GM21619 (cell line): ENCODE data around the gene NDUFAF3.

Source experiments
- ATAC-seq: cut with Tn5 transposase; IDR thresholded peaks from one replicate; pipeline ENCODE4 v1.9.1; 2021; ENCODE audit not compliant: unreplicated experiment

Gene NDUFAF3, protein sequence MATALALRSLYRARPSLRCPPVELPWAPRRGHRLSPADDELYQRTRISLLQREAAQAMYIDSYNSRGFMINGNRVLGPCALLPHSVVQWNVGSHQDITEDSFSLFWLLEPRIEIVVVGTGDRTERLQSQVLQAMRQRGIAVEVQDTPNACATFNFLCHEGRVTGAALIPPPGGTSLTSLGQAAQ

DNA sequence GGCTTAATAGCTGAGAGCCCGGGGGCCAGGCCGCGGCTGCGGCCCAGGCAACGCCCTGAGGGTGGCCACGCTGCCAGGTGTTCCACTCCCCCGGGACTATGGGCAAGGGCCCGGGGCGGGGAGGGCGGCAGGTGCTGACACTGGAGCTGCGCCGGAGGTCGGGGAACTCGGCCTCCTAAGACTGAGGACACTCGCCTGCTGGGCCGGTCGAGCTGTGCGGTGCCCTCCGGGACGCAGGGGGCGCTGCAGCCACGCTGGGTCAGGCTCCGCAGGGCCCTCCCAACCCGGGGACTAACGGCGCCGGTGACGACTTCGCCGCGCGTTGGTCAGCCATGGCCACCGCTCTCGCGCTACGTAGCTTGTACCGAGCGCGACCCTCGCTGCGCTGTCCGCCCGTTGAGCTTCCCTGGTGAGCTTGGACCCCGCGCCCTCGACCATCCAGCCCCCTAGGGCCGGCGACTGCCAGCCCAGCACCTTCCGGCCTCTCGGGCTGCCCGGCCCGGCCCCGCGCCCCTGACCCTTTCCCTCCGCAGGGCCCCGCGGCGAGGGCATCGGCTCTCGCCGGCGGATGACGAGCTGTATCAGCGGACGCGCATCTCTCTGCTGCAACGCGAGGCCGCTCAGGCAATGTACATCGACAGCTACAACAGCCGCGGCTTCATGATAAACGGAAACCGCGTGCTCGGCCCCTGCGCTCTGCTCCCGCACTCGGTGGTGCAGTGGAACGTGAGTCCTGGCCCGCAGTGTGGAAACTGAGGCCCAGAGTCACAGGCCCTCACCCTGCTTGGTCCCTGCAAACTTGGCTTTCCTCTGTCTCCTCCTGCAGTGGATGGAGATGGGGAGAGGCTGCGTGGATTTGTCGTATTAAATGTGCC lies at the start of gene NDUFAF3:
NDUFAF3 (plus strand) TSS at position 309 of the 875 bp plus-strand sequence; CDS start at position 333, 24 bp downstream.
- ATAC-seq: peak; percentile 54

DNA sequence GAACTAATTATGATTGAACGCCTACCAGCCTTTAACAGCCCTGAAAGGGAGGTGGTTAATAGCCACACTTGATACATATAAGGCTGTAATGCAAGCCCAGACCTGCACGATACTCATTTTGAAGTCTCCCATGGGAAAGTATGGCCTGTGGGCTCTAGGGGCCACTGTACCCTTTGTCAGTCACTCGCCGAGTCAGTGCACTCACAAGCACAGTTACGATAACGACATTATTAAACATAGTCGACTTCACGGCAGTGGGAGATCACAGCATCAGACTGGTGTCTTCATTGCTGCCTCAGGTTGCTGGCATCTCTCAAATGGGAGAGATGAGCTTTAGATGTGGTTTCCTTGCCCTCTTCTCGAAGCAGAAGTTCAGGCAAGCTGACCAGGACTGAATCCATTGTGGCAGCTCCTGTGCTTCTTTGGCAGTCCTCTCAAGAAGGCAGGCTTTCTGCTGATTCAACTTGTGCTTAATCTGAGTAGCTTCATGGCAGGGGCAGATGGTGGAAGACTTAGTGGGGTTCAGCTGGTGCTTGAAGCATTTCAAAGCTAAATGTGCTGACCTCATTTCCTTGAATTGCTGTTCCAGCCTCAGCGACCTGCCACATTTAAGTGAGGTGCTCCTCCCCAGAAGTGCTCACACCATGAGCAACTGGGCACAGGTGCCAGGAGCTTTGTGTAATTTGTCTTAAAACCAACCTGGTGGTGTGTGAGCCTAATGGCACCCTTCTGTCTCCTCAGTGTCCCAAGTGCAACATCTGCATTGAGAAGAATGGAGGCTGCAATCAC lies 47.7 kb upstream of the NDUFAF3 start:
- no peak for ATAC-seq

DNA sequence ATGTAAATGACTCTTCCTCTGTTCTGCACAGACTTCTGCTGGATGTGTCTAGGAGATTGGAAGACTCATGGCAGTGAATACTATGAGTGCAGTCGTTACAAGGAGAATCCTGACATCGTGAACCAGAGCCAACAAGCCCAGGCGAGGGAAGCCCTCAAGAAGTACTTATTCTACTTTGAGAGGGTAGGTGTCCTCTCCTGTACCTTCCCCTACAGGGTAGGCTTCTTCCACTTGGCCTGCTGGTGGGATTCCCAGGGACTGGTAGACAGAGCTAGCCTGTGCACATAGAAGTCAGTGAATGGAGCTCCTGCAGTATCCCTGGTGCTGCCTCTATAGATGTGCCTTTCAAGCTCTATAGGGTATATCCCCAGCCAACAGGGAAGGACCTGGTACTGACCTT lies 42.5 kb upstream of the NDUFAF3 start:
- ATAC-seq: no peak

DNA sequence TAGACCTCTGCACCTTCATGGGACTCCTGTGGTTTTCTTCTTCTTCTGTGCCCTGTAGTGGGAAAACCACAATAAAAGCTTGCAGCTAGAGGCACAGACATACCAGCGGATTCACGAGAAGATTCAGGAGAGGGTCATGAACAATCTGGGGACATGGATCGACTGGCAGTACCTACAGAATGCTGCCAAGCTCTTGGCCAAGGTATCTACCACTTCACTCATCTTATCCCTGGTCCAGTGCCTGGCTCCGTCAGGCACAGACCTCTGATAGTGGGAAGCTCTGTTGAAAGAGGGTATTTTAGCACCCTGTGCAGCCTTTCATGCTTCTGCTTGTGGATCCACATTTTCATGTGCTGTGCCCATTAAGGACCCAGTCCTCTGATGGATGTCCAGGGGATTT lies 41.6 kb upstream of the NDUFAF3 start:
- no peak for ATAC-seq

DNA sequence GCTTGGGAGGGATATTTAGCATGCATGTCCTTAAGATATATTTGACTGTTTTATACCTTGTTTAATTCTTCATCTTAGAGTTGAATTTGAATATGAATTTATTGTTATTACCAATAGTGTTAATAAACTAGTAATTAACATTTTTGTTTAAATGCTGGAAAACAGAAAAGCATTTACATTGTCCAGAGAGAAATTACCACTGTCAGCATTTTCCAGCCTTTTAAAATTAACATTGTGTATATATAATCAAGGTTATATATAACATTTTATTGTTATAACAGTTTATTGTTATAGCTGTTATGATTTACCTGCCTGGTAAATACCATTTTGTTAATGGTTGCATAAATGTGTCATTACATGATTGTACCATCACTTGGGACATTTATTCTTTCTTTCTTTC lies 39.9 kb upstream of the NDUFAF3 start:
- ATAC-seq: no peak

DNA sequence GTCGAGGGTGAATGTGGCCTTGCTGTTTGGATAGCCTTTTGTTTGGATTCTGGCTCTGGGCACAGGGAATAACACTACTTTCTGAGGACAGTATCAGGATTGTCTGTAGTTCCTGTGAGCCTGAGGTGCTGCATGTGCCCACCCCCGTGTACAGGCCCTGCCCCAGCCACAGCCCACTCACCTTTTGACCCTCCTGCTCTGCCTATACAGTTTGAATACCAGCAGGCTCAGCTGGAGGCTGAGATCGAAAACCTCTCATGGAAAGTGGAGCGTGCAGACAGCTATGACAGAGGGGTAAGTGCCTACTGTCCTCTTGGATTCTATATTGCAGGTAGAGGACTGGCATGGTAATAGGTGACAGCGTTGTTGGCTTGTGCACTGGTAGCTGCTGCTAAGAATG lies 39.2 kb upstream of the NDUFAF3 start:
- ATAC-seq: no peak

DNA sequence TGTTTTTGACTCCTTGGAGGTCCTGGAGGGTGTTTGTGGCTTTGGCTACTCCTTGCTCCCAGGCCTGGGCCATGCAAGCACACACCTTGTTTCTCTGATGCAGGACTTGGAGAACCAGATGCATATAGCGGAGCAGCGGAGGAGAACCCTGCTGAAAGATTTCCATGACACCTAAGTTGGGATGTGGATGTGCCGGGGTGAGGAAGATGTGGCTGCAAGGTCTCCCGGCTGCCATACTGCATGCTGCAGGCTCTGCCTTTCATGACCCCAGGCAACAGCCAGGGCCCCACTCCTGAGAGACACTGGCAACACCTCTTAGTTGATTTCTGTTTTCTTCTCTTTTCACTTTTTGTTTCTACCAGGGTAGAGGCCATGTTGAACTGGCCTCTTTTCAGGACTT lies 38.8 kb upstream of the NDUFAF3 start:
- ATAC-seq: no peak

DNA sequence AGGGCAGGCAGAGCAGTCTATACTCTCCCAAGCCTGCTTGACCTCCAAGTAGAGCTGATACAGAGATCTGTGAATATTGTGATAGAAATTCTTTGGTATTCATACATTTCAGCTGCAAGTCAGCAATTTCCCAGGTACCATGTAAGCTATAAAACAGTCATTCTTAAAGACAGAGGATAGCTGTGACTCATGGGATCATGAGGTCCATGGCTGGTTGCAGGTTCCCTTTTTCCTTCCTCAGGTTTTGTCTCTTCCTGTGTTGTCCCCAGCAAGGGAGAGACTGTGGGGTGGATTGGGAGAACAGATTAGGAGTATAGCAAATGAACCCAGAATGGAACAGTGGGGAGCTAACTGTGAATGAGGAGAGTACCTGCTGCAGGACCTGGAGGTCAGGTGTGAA lies 37.3 kb upstream of the NDUFAF3 start:
- ATAC-seq: no peak

DNA sequence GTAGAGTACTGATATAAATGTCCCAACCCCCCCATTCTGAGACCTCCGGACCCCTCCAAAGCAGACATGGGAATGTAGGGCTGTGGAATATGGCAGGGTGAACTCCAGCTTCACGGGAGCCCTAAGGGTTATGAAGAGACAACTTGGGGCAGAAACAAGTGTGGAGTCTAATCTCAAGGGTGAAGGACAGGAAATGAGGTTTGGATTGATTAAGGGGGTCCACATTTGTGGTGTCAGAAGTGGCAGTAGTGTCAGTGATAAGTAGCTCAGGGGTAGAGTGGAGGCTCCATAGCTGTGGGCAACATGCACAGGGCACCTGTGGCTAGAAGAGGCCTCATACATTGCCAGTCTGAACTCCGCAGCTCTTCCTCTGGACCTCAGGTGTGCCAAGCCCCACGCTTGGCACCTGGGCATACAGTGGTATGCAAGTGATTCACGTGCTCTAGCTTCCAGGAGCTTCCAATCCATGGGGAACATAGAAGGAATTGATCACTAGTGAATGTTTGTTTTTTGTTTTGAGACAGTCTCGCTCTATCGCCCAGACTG lies 36.0 kb upstream of the NDUFAF3 start:
- ATAC-seq: no peak

DNA sequence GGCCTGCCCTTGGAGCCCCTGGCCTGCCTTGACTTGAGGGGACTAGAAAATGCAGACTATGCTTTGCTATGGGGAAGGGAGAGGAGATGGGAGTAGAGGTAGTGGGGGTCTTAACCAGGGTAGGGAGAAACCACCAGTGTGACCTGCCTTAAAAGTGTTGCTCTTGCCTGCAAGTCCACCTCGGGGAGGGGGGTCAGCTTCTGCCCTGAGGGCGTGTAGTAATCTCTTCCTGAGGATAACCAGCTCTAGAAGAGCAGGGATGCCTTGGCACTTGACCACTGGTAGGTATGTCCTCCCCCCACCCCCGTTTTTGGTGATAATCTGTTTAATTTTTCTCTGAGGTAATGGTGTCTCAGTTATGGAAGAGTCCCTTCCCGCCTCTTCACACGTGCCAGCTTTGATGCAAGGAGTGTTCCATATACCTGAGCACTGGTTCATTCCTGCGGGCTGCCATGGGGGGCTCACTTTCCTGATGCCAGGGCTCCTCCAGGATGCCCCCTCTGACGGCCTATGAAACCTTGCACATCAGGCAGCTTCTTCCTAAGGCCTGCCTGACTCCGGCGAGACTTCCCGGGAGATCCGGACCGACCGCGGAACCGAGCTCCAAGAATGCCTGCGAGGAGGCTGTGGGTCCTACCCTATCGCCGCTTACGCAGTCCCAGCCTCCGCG lies 32.7 kb upstream of the NDUFAF3 start:
- ATAC-seq: no peak

DNA sequence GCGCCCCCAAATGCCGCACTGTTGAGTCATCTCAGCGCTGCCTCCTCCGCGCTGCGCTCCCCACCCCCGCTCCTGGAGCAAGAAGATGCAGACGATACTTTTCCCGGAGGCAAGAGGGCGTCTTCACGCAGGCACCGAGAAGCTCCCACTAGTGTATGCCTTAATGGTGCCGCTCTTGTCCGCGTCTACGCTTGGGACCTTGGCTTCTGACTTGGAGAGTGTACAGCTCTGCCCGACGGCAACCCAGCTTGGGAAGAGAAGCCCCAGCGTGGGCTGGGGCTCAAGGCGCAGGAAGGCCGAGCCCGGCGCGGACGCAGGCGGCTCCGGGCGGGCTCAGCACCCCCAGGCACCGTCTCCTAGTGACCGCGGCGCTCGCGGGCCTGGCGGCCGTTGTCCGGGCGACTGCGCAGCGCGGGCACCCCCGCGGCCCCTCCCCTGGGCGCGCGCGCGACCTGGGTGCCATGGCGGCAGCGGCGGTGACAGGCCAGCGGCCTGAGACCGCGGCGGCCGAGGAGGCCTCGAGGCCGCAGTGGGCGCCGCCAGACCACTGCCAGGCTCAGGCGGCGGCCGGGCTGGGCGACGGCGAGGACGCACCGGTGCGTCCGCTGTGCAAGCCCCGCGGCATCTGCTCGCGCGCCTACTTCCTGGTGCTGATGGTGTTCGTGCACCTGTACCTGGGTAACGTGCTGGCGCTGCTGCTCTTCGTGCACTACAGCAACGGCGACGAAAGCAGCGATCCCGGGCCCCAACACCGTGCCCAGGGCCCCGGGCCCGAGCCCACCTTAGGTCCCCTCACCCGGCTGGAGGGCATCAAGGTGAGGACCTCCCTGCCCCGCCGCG lies 31.9 kb upstream of the NDUFAF3 start, which contains the start of gene P4HTM:
P4HTM (plus strand) TSS at position 446 of the 840 bp plus-strand sequence; CDS start at position 462, 16 bp downstream.
- peak; percentile 53 for ATAC-seq

DNA sequence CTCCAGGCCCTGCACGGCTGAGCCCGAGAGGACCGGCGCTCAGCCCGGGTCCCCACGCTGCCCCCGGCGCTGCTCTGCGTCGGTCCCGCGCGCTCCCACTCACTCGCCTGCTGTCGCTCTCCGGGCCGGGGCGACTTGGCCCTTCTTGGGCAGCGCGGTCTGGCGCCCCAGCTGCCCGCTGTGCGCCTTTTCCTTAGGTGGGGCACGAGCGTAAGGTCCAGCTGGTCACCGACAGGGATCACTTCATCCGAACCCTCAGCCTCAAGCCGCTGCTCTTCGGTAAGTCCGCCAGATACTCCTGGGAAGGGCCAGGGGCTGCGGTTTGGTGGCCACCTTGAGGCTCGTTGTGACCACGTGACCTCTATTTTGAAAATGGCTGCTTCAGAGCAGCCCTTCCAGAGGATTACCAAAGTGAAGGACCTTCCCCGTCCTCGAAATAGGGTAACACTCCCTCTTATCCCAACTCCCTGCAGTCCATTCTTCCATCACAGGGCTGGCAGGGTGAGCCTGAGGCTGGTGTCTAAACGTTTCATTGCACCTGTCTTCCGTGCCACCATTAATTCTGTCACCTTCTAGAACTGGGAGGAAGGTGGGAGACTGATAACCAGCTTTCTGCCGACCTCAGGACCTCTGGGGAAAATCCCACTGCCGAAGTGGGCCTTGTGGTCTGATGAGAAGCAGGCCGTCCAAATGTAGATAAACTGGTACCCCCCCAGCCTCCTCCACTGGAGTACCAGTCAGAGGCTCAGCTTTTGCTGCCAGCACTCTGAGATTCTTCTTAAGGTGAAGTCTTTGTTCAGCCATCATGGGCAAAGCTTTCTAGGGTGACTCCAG lies 31.1 kb upstream of the NDUFAF3 start:
- peak; percentile 14 for ATAC-seq

DNA sequence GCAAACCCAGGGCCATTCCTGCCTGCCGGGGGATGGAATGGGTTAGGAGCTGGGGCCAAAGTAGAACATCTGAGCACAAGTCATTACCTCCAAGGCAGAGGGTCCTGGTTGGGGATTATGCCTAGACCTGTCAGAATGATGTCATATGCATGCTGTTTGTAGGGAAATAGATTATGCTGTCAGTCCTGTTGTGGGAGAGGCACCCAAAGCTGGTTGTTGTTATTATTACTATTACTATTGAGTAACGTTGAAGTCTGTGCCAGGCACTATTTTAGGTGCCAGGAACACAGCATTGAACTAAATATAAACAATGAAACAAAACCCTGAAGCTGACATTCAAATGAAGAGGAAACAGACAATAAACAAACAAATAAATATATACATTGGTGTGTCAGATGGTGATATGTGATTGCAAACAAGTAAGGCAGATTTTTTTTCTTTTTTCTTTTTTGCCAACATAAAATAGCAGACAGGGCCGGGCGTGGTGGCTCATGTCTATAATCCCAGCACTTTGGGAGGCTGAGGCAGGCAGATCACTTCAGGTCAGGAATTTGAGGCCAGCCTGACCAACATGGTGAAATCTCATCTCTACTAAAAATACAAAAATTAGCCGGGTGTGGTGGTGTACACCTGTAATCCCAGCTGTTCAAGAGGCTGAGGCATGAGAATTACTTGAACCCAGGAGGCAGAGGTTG lies 29.9 kb upstream of the NDUFAF3 start:
- ATAC-seq: no peak

DNA sequence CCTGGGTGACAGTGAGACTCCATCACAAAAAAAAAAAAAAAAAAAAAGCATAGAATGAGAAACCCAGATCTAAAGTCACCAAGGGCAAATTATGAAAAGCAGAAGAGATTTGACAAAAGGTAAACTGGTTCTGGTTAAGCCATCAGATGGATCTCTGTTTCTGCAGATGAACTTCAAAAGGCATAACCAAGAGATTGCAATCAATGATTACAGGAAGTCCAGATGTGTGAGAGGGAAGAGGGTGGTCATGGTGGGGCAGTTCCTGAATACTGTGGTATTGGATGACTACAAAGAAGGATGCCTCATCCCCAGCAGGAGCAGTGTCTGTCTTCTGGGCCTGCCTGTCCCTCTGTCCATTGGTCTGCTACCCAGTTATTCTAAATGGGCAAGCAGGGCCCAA lies 28.1 kb upstream of the NDUFAF3 start:
- ATAC-seq: no peak

DNA sequence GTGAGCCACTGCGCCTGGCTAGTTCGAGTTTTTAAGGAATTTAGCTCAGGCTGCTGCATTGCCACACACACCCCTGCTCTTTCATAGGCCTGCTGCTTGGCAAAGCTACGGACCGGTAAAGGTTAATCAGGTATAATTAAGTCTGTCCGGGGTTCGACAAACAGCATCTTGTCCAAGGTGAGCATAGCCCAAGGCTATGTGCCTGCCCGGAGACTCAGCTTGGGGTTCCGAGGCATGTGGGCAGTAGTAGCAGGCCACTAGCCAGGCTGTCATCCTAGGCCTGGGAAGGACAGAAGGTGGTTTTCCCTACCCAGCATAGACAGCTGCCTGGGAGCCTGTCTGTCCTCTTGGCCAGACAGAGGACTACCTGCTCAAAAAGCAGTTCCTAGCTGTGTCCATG lies 25.3 kb upstream of the NDUFAF3 start:
- no peak for ATAC-seq

DNA sequence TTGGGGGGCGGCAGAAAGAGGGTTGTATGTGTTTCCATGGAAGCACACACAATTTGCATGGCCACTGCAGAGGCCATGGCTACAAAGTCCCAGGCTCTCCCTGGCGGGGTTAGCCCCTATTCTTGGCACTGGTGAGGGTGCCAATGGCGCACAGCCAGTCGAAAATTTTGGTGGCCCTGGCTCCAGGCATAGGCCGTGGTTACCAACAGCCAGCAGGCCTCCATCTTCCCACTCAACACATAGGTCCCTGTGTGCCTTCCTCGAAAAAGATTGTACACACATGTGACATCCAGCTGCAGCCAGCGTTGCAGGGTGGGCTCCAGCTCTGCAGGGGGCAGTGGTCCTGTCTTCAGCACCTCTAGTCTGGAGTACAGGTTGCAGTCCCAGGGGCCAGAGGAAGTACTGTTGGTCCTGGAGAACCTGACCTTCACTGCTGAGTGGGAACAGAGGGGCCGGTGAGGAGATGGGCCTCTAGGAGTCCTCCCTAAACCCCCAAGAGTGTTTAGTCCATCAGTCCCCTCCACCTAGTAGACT lies 24.8 kb upstream of the NDUFAF3 start:
- no peak for ATAC-seq

DNA sequence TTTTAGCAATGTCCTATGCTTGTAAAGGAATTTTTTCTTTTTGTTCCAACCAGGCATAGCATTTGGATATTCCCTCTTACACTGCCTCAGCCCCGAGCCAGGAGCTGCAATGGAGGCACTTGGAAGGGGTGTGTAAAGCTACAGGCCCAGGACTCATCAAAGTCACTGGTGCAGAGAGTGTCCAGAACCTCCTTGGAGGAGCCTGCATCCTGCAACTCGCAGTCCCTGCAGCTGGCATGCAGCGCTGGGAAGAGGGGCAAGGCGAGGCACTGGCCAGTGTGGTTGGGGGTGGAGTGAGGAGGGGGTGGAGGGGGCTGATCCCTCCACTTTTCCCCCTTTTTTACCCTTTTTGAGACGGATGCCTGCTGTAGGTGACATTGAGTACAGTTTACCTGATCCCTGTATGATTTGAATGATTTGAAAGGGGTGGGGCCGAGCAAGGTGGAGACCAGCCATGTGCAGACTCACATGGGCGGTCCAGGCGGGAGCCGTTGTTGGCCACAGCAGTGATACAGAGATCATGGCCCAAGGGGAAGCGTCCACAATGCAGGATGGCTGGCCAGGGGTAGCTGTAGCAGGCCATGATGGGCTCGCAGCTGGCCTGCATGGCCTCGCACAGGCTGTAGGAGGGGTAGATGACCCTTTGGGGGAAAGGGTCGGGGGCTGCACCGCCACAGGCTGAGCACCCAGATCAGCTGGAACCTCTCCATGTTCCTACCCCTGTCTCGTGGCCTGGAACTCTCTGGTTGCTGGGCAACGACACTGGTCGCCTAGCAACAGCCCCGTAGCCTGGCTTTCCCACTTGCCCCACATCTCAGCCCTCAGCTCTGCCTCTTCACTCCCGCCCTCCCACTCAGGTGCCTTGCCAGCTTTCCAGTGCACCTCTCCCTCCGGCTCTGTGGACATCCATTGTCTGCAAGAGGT lies 23.9 kb upstream of the NDUFAF3 start:
- ATAC-seq: no peak
